ENCODE results near the gene JMJD4.
A peak's percentile ranks its signal among the peaks of the same experiment; 100 is the strongest.

The JMJD4 gene

DNA sequence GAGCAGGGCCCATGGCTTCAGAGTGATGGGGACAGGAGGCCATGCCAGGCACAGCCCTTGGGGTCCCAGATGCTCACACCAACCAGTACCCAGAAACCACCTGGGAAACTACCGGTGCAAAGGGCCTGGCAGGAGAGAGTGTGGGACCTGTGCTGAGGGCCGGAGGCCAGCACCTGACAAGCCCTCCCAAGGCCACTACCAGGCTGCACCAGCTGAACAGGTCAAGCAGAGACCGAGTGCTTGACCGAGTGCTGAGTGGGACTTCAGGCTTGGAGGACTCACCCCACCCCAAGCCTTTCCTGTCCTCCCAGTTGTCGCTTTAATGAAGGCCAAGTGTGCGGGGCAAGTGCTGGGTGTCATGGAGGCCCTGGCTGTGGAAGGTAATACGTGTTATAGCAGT lies 36.7 kb upstream of the JMJD4 start:
- Mint-ChIP-seq H3K27me3 (no peaks in the 10 kb centered on the region), H3K4me1 (peaks cover 49% of the 10 kb centered on the region), H3K4me3 (no peak overlapping the region), H3K27ac (no peak overlapping the region), H3K9me3 (no peaks in the 10 kb centered on the region)
- DNase-seq, result no peak
- no peak for ATAC-seq

- peaks cover 54% of the 10 kb centered on the region for H3K4me1 Mint-ChIP-seq
- DNase-seq (no peak), ATAC-seq (no peak)
- no peak overlapping the region for H3K27ac Mint-ChIP-seq
- no peaks in the 10 kb centered on the region for H3K27me3 Mint-ChIP-seq
- no peaks in the 10 kb centered on the region for H3K9me3 Mint-ChIP-seq
- H3K4me3 Mint-ChIP-seq, result no peak overlapping the region
Measured at GRCh38 chr1:227771326-227771725, 36.2 kb upstream of the JMJD4 start.

DNA sequence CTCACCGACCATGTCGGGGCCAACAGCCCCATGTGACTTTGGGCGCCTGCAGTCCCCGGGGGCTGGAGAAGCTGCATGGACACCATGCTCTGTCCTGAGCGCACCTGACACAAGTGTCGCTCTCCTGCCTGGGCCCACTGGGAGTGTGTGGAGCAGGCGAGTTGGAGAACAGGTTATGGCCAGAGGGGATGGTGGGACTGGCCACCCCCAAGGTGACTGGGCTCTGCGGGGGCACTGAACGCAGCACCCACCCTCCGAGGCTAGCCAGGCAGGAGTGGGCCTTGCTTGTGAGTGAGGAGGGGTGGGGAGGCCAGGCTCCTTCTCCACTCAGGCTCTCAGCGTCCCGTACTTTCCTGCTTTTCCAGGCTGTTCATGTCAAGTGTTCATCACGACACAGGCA lies 35.7 kb upstream of the JMJD4 start:
- no peak overlapping the region for H3K27ac Mint-ChIP-seq
- H3K27me3 Mint-ChIP-seq, result no peaks in the 10 kb centered on the region
- no peak overlapping the region for H3K4me3 Mint-ChIP-seq
- H3K4me1 Mint-ChIP-seq, result peaks cover 59% of the 10 kb centered on the region
- ATAC-seq (no peak), DNase-seq (no peak)
- no peaks in the 10 kb centered on the region for H3K9me3 Mint-ChIP-seq

DNA sequence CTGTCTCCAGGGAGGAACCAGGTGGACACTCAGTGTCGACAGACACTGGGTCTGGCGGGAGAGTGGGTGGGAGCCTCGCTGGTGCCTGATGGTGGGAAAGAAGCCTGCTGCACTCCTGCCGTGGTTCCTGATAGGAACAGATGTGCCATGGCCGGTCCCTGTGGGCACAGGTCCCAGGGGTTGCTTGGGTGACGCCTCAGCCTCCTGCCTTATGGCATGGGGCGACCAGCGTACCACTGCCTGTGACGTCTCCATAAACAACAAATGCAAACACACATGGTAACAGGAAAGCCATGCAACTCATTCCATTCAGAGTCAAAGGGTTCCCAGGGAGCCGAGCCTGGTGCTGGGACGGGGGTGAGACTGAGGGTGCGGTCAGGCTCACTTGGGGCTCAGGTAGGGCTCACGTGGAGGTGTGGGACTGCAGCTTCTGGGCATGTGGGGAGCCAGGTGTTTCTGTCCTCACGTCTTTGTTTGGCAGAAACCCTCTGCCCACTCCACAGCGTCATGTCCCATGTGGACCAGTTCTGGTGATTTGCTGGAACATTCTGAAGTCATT lies 34.9 kb upstream of the JMJD4 start:
- no peak overlapping the region for H3K4me3 Mint-ChIP-seq
- ATAC-seq (no peak), DNase-seq (no peak)
- H3K9me3 Mint-ChIP-seq, result no peaks in the 10 kb centered on the region
- H3K27me3 Mint-ChIP-seq, result no peaks in the 10 kb centered on the region
- H3K4me1 Mint-ChIP-seq, result peaks cover 65% of the 10 kb centered on the region
- H3K27ac Mint-ChIP-seq, result no peak overlapping the region

- DNase-seq (no peak), ATAC-seq (no peak)
- peaks cover 65% of the 10 kb centered on the region for H3K4me1 Mint-ChIP-seq
- H3K27me3 Mint-ChIP-seq, result no peaks in the 10 kb centered on the region
- no peaks in the 10 kb centered on the region for H3K9me3 Mint-ChIP-seq
- H3K4me3 Mint-ChIP-seq, result no peak overlapping the region
- no peak overlapping the region for H3K27ac Mint-ChIP-seq
Measured at GRCh38 chr1:227769047-227769935, 34.2 kb upstream of the JMJD4 start.

DNA sequence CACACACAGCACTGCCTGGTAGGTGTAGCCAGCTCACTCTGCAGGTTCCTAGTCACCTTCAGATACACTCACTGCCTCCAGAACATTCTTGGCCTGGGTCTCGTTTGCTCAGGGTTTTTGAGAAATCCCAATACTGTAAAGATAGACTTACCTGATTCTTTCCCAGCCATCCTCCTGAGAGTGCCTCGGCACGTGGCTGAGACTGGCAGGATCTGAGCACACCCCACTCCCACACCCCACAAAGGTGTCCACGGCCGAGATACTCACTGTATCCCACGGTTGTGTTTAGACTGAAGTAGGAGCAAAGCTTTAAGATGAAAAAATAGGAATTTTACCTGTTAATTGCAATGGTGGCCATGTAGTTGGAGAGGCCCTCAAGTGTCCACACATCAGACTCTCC lies 33.5 kb upstream of the JMJD4 start:
- Mint-ChIP-seq H3K27ac (no peak overlapping the region), H3K27me3 (no peaks in the 10 kb centered on the region), H3K4me3 (no peak overlapping the region), H3K9me3 (no peaks in the 10 kb centered on the region), H3K4me1 (peaks cover 65% of the 10 kb centered on the region)
- ATAC-seq (no peak), DNase-seq (no peak)

- H3K4me1 Mint-ChIP-seq, result peaks cover 67% of the 10 kb centered on the region
- H3K27ac Mint-ChIP-seq, result no peak overlapping the region
- no peaks in the 10 kb centered on the region for H3K27me3 Mint-ChIP-seq
- ATAC-seq, result no peak
- no peak for DNase-seq
- H3K9me3 Mint-ChIP-seq, result no peaks in the 10 kb centered on the region
- no peak overlapping the region for H3K4me3 Mint-ChIP-seq
Measured at GRCh38 chr1:227768125-227768439, 33.0 kb upstream of the JMJD4 start.

GRCh38 chr1:227767401-227768124 lies 32.5 kb upstream of the JMJD4 start:
- no peaks in the 10 kb centered on the region for H3K9me3 Mint-ChIP-seq
- DNase-seq, result no peak
- H3K27ac Mint-ChIP-seq, result peak overlapping the region in 1 of 2 donors; percentile 56
- ATAC-seq, result no peak
- H3K27me3 Mint-ChIP-seq, result no peaks in the 10 kb centered on the region
- H3K4me3 Mint-ChIP-seq, result no peak overlapping the region
- H3K4me1 Mint-ChIP-seq, result peaks cover 67% of the 10 kb centered on the region

GRCh38 chr1:227766653-227767277 lies 31.7 kb upstream of the JMJD4 start:
- DNase-seq (no peak), ATAC-seq (peak; percentile 1)
- H3K4me3 Mint-ChIP-seq, result peak overlapping the region in 1 of 2 donors; percentile 73
- H3K27ac Mint-ChIP-seq, result peak overlapping the region in 1 of 2 donors; percentile 56
- no peaks in the 10 kb centered on the region for H3K9me3 Mint-ChIP-seq
- H3K4me1 Mint-ChIP-seq, result peaks cover 67% of the 10 kb centered on the region
- H3K27me3 Mint-ChIP-seq, result no peaks in the 10 kb centered on the region

DNA sequence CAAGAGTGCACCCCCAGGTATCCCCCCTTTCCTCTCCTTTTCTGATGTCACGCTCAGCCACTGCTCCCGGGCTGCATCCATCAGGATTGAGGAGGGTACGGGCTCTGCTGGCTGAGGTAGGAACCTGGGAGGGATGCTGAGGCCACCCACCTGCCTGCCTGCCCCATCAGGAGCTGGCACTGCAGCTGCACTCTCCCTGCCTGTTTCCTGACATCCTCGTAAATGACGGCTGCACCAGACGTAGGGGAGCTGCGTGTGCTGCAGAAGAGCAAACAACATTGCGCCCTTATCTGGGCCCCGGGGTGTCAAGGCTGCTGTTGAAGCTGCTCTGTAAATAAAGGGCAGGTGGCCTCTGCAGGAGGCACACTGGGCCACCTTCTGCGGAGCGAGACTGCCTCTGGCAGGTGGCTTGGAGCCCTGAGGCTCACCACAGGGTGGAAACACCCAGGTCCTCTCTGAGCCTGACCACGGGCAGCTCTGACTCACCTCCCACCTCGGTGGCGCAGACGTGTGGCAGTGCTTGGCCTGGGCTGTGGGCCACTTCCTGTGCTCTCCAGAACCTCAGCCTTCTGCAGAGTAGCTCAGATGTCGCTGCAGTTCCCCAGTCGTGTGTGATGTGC lies 31.0 kb upstream of the JMJD4 start:
- Mint-ChIP-seq H3K27ac (peak overlapping the region in 1 of 2 donors; percentile 84), H3K4me1 (peaks cover 67% of the 10 kb centered on the region), H3K4me3 (peak overlapping the region; percentile 17 to 73), H3K27me3 (no peaks in the 10 kb centered on the region), H3K9me3 (no peaks in the 10 kb centered on the region)
- ATAC-seq, result peak; percentile 95
- peak; percentile 80 to 90 for DNase-seq

DNA sequence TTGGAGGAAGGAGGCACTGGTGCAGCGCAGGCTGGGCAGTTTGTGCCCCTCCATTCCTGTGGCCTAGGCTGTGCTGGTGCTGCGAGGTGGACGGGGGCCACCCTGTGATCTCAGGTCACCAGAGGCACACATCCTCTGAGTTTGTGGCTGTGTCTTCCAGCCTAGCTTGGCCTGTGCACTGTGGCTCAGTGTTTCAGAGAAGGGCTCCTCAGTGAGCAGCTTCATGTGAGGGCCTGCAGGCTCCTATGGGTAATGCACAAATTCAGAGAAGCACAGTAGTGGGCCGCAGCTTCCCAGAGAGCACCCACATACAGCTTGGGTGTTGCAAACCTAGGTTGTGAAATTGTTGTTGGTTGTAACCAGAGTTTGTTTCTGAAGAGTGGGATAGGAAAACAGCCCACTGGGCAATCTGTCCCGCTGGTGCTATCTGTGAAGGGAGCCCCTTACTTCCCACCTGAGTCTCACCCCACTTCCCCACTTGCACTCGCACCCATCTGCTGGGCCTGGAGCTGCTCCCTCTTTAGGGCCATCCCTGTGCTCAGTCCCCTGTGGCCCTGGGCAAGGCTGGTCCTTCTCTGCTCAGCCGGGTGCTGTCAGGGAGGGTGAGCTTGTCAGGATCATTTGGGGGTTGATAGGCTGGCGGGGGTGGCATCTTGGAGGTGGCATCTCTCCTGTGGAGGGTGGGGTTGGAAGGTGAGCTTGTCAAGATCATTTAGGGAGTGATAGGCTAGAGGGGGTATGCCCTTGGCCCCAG lies 30.3 kb upstream of the JMJD4 start:
- DNase-seq, result no peak
- Mint-ChIP-seq H3K9me3 (no peaks in the 10 kb centered on the region), H3K4me3 (peak overlapping the region in 1 of 2 donors; percentile 73), H3K27me3 (no peaks in the 10 kb centered on the region), H3K27ac (peak overlapping the region in 1 of 2 donors; percentile 84), H3K4me1 (peaks cover 72% of the 10 kb centered on the region)
- no peak for ATAC-seq

GRCh38 chr1:227764019-227764391 lies 28.9 kb upstream of the JMJD4 start:
- H3K27ac Mint-ChIP-seq, result no peak overlapping the region
- peaks cover 79% of the 10 kb centered on the region for H3K4me1 Mint-ChIP-seq
- no peaks in the 10 kb centered on the region for H3K27me3 Mint-ChIP-seq
- peak overlapping the region in 1 of 2 donors; percentile 13 for H3K4me3 Mint-ChIP-seq
- no peak for ATAC-seq
- no peaks in the 10 kb centered on the region for H3K9me3 Mint-ChIP-seq
- DNase-seq, result no peak

- ATAC-seq (no peak), DNase-seq (no peak)
- H3K9me3 Mint-ChIP-seq, result no peaks in the 10 kb centered on the region
- H3K4me1 Mint-ChIP-seq, result peaks cover 82% of the 10 kb centered on the region
- H3K27me3 Mint-ChIP-seq, result no peaks in the 10 kb centered on the region
- no peak overlapping the region for H3K4me3 Mint-ChIP-seq
- no peak overlapping the region for H3K27ac Mint-ChIP-seq
Measured at GRCh38 chr1:227763246-227764018, 28.3 kb upstream of the JMJD4 start.

GRCh38 chr1:227762231-227762911 lies 27.3 kb upstream of the JMJD4 start:
- Mint-ChIP-seq H3K27me3 (no peaks in the 10 kb centered on the region), H3K4me3 (peak overlapping the region in 1 of 2 donors; percentile 41), H3K4me1 (peaks cover 91% of the 10 kb centered on the region), H3K9me3 (no peaks in the 10 kb centered on the region), H3K27ac (peak overlapping the region in 1 of 2 donors; percentile 27)
- ATAC-seq (peak; percentile 59), DNase-seq (peak; percentile 78 to 84)

Measured in stimulated activated naive CD8-positive, alpha-beta T cell treated with anti-CD3 and anti-CD28 coated beads, Interleukin-15, amount 100 ng/mL, for 72 hours (primary cell).